ENCODE results near the gene ATF5. TPM values are rescaled to one million over a fixed set of nuclear protein-coding genes. Genes with fewer than 3 reads are reported as not detected.
"Not testable (repeated sequence)": the region's sequence is repeated elsewhere in the genome, so short reads cannot be mapped to it uniquely, and the experiment has no call there.

Gene ATF5
- total RNA-seq, 1 donor from 2014 or later, result 10.6 TPM

- FAIRE-seq, result no peak
These were observed 39.4 kb downstream of the ATF5 start for GRCh38 chr19:49968279-49968922.

GRCh38 chr19:49969355-49969754, 40.4 kb downstream of the ATF5 start:
- FAIRE-seq; DNase-seq (ENCODE audit: low spot score in 2 of 2): not testable (repeated sequence)

More at GRCh38 chr19:49968279-49968922, 39.4 kb downstream of the ATF5 start:
- DNase-seq (ENCODE audit: low spot score in 2 of 2), result no peak

GRCh38 chr19:49971991-49972411, 43.0 kb downstream of the ATF5 start:
- FAIRE-seq, result no peak
- no peak for DNase-seq (ENCODE audit: low spot score in 2 of 2)

GRCh38 chr19:49972841-49973240, 43.8 kb downstream of the ATF5 start:
- FAIRE-seq (no peak), DNase-seq (ENCODE audit: low spot score in 2 of 2) (no peak)

GRCh38 chr19:49973987-49974386, 45.0 kb downstream of the ATF5 start:
- DNase-seq (ENCODE audit: low spot score in 2 of 2), result no peak
- no peak for FAIRE-seq

- no peak for DNase-seq (ENCODE audit: low spot score in 2 of 2)
These were observed 46.0 kb downstream of the ATF5 start for GRCh38 chr19:49975051-49975450.

GRCh38 chr19:49976496-49976895, 47.5 kb downstream of the ATF5 start:
- FAIRE-seq, result no peak

More at GRCh38 chr19:49975051-49975450, 46.0 kb downstream of the ATF5 start:
- FAIRE-seq, result no peak

GRCh38 chr19:49977076-49977475, 48.1 kb downstream of the ATF5 start:
- FAIRE-seq (no peak), DNase-seq (ENCODE audit: low spot score in 2 of 2) (no peak)

More at GRCh38 chr19:49976496-49976895, 47.5 kb downstream of the ATF5 start:
- DNase-seq (ENCODE audit: low spot score in 2 of 2), result no peak

- FAIRE-seq (no peak), DNase-seq (ENCODE audit: low spot score in 2 of 2) (no peak)
These were observed 48.9 kb downstream of the ATF5 start for GRCh38 chr19:49977881-49978280.

GRCh38 chr19:49978324-49978723, 49.3 kb downstream of the ATF5 start:
- no peak for FAIRE-seq

GRCh38 chr19:49981603-49982593, 52.9 kb downstream of the ATF5 start:
- FAIRE-seq, result no peak
- no peak for DNase-seq (ENCODE audit: low spot score in 2 of 2)

More at GRCh38 chr19:49978324-49978723, 49.3 kb downstream of the ATF5 start:
- no peak for DNase-seq (ENCODE audit: low spot score in 2 of 2)

Other genes with a start within 250 kb of the ATF5 start
- gene ADM5, start 239.6 kb upstream of the ATF5 start, total RNA-seq, result 0.82 TPM
- 39.9 TPM for gene CPT1C, start 238.1 kb upstream of the ATF5 start, total RNA-seq
- gene TSKS, start 165.9 kb upstream of the ATF5 start, total RNA-seq, result not detected
- 50.5 TPM for gene AP2A1, start 162.2 kb upstream of the ATF5 start, total RNA-seq
- gene FUZ, start 115.9 kb upstream of the ATF5 start, total RNA-seq, result 17.5 TPM
- gene MED25, start 110.9 kb upstream of the ATF5 start, total RNA-seq, result 14.3 TPM
- 109 TPM for gene PTOV1, start 78.0 kb upstream of the ATF5 start, total RNA-seq
- 23.2 TPM for gene PNKP, start 61.6 kb upstream of the ATF5 start, total RNA-seq
- gene AKT1S1, start 51.9 kb upstream of the ATF5 start, total RNA-seq, result 4.1 TPM
- 5.7 TPM for gene TBC1D17, start 51.5 kb upstream of the ATF5 start, total RNA-seq
- 0.41 TPM for gene IL4I1, start 32.3 kb upstream of the ATF5 start, total RNA-seq
- gene NUP62, start 299 bp downstream of the ATF5 start, total RNA-seq, result 22.0 TPM
- gene SIGLEC11, start 32.0 kb downstream of the ATF5 start, total RNA-seq, result under 0.01 TPM
- gene VRK3, start 96.2 kb downstream of the ATF5 start, total RNA-seq, result 17.1 TPM
- 11.0 TPM for gene ZNF473, start 96.8 kb downstream of the ATF5 start, total RNA-seq
- gene IZUMO2, start 234.1 kb downstream of the ATF5 start, total RNA-seq, result not detected